ENCODE measurements around the gene HSBP1L1. TPM values are rescaled to one million over a fixed set of nuclear protein-coding genes. Genes with fewer than 3 reads are reported as not detected.

HSBP1L1 gene
- total RNA-seq = 1 to 10 TPM; 1.1 to 5.0 TPM

DNA sequence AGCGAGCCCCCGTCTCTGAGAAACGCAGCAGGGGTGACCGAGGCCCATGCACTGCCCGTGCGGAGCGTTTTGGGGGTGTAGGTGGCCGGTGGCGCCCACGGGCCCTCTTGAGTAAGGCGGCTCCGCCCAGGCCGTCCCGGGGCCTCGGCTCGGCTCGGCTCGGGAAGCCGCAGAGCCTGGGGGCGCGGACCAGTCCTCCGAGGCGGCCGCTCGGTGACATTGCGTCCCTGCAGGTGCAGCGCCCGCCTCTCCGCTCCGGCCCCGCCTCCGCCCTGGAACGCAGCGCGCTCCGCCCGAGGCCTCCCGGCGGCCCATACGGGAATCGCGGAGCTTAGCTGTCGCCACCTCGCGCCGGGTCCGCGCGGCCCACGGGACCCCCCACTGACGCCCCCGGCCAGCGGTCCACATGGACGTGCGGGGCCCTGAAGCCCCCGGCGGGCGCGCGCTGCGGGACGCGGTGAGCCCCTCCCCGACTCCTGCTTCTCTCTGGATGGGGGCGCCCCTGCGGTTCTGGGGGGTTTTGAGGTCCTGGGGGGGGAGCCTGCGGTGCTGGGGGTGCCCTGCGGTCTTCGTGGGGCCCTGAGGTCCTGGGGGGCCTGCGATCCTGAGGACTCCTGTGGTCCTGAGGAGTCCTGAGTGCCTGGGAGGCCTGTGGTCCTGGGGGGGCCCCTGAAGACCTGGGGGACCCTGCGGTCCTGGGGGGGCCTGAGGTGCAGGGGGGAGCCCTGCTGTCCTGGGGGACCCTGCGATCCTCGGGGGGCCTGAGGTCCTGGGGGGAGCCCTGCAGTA is at the start of gene HSBP1L1:
TSS of gene HSBP1L1 (plus strand) at position 314 of the 789 bp plus-strand sequence. CDS start at position 407, 93 bp downstream.
- ATAC-seq (peak; percentile 77), DNase-seq (peak; percentile 70)
- Mint-ChIP-seq H3K4me3 (peak within 1 kb of the TSS; percentile 68), H3K36me3 (peaks cover 5% of the 10 kb centered on the region), H3K27me3 (peaks cover 23% of the 10 kb centered on the region), H3K9me3 (ENCODE audit: low read depth) (no peaks in the 10 kb centered on the region), H3K4me1 (peaks cover 55% of the 10 kb centered on the region), H3K27ac (peak within 1 kb of the TSS; percentile 90)
- CTCF ChIA-PET = interaction anchor here (4.3 kb wide), 1 partner anchor 21 kb away, joined by 47 read pairs; the partner anchor contains the start of gene TXNL4A

DNA sequence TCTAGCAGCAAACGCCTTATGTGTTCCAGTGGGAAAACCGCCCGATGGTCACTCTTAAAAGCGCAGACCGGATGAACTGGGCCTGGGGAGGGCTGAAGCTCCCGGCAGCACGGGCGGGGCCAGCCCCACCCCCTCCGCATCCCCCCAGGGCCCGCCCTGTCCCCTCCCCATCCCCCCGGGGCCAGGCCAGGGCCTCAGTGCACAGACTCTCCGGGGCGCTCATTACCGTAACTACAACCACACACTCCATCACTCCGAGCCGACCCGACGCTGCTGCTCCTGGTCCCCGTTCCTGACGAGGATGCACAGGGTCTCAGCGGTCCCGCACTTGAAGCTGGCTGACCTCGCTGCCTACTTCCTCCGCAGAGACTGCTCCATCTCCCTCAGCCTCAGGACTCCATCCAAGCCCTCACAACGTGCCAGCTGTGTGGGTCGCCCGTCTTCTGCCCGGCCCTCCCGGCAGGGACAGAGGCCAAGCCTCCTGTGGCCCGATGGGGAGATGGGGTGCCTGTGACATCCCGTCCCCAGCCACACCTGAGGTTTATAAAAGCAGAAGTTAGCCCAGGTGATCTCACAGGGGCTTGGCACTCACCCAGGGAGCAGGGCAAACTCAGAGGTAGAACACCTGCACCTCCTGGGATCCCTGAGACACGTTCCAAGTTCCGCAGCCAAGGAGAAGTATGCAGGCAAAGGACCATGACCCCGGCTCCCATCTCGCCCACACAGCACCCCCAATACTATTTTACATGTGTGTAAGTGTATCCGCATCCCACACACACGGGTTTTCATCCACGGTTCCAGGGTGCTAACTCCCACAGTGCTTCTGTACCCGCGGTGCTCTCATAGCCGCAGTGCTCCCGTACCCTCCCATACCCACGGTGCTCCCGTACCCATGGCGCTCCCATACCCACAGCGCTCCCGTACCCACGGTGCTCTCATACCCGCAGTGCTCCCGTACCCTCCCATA is 49.0 kb upstream of the HSBP1L1 start:
- Mint-ChIP-seq H3K27me3 (no peaks in the 10 kb centered on the region), H3K4me1 (peaks cover 26% of the 10 kb centered on the region), H3K9me3 (ENCODE audit: low read depth) (no peaks in the 10 kb centered on the region), H3K36me3 (peaks cover 30% of the 10 kb centered on the region), H3K4me3 (no peak overlapping the region), H3K27ac (no peak overlapping the region)
- CTCF ChIA-PET = no interaction called here
- DNase-seq (peak; percentile 38), ATAC-seq (no peak)

GRCh38 chr18:79916128-79916494 is 48.3 kb upstream of the HSBP1L1 start:
- ATAC-seq (no peak), DNase-seq (peak; percentile 34)
- no peaks in the 10 kb centered on the region for H3K9me3 Mint-ChIP-seq (ENCODE audit: low read depth)
- H3K4me1 Mint-ChIP-seq = peaks cover 26% of the 10 kb centered on the region
- H3K4me3 Mint-ChIP-seq = no peak overlapping the region
- H3K27ac Mint-ChIP-seq = no peak overlapping the region
- CTCF ChIA-PET = no interaction called here
- H3K36me3 Mint-ChIP-seq = peaks cover 27% of the 10 kb centered on the region
- no peaks in the 10 kb centered on the region for H3K27me3 Mint-ChIP-seq

- DNase-seq (peak; percentile 33), ATAC-seq (no peak)
- H3K27ac Mint-ChIP-seq = no peak overlapping the region
- H3K4me3 Mint-ChIP-seq = no peak overlapping the region
- H3K27me3 Mint-ChIP-seq = no peaks in the 10 kb centered on the region
- CTCF ChIA-PET = no interaction called here
- no peaks in the 10 kb centered on the region for H3K9me3 Mint-ChIP-seq (ENCODE audit: low read depth)
- H3K4me1 Mint-ChIP-seq = peaks cover 26% of the 10 kb centered on the region
- H3K36me3 Mint-ChIP-seq = peaks cover 27% of the 10 kb centered on the region
Observed at GRCh38 chr18:79916546-79917168, 47.8 kb upstream of the HSBP1L1 start.

- ATAC-seq (no peak), DNase-seq (peak; percentile 27)
- no peak overlapping the region for H3K27ac Mint-ChIP-seq
- peaks cover 25% of the 10 kb centered on the region for H3K36me3 Mint-ChIP-seq
- no peak overlapping the region for H3K4me3 Mint-ChIP-seq
- H3K27me3 Mint-ChIP-seq = no peaks in the 10 kb centered on the region
- peaks cover 23% of the 10 kb centered on the region for H3K4me1 Mint-ChIP-seq
- H3K9me3 Mint-ChIP-seq (ENCODE audit: low read depth) = no peaks in the 10 kb centered on the region
- CTCF ChIA-PET = no interaction called here
Observed at GRCh38 chr18:79917169-79917852, 47.1 kb upstream of the HSBP1L1 start.

- Mint-ChIP-seq H3K36me3 (peaks cover 24% of the 10 kb centered on the region), H3K27me3 (no peaks in the 10 kb centered on the region), H3K4me1 (peaks cover 17% of the 10 kb centered on the region), H3K27ac (no peak overlapping the region), H3K4me3 (no peak overlapping the region), H3K9me3 (ENCODE audit: low read depth) (no peaks in the 10 kb centered on the region)
- CTCF ChIA-PET = no interaction called here
- ATAC-seq = no peak
- DNase-seq = no peak
Observed at GRCh38 chr18:79917853-79918614, 46.4 kb upstream of the HSBP1L1 start.

- Mint-ChIP-seq H3K36me3 (peaks cover 28% of the 10 kb centered on the region), H3K9me3 (ENCODE audit: low read depth) (no peaks in the 10 kb centered on the region), H3K4me3 (no peak overlapping the region), H3K27me3 (no peaks in the 10 kb centered on the region), H3K4me1 (peaks cover 12% of the 10 kb centered on the region), H3K27ac (no peak overlapping the region)
- CTCF ChIA-PET = no interaction called here
- DNase-seq (no peak), ATAC-seq (no peak)
Observed at GRCh38 chr18:79918615-79919011, 45.8 kb upstream of the HSBP1L1 start.

GRCh38 chr18:79919089-79919488 is 45.4 kb upstream of the HSBP1L1 start:
- H3K4me1 Mint-ChIP-seq = peaks cover 10% of the 10 kb centered on the region
- no peaks in the 10 kb centered on the region for H3K9me3 Mint-ChIP-seq (ENCODE audit: low read depth)
- no peak overlapping the region for H3K27ac Mint-ChIP-seq
- no peak for DNase-seq
- CTCF ChIA-PET = no interaction called here
- no peak for ATAC-seq
- H3K36me3 Mint-ChIP-seq = peaks cover 29% of the 10 kb centered on the region
- H3K27me3 Mint-ChIP-seq = no peaks in the 10 kb centered on the region
- H3K4me3 Mint-ChIP-seq = no peak overlapping the region

DNA sequence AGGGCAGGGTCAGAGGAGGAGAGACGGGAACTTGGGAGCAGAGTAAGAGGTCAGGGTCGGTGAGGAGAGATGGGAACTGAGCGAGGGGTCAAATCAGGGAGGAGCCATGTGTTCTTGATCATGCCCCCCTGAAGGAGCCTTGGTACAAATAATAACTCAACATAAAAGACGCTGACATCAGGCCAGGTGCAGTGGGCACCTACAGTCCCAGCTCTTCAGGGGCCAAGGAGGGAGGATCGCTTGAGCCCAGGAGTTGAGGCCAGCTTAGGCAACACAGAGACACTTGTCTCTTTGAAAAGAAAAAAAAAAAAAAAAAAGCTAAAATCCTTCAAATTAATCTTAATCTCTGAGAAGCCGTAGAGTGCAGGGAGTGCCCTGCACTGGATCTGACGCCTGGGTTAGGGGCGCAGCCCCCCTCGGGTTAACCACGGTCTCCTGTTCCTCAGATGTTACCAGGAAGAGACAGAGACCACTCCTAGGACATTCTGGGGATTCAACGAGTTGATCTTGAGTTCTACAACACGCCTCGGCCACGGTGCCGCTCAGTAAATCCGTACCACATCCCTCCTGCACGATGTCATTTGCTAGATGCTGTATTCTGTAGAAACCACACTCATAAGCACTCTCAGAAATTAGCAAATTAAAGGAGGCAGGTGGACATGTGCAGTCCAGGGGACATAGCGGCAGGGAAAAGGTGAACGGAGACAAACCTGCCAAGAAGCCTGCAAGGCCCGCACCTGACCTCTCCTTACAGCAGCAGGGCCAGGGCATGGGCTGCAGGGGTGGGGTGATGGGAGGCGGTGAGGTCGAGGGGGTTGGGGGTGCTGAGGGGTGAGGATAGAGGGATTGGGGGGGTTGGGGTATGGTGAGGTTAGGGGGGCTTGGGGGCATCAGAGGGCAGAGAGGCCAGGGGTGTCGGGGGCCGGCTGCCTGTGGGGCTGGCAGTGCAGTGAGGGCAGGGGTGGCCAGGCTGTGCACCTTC is 42.2 kb upstream of the HSBP1L1 start:
- CTCF ChIA-PET = no interaction called here
- H3K27ac Mint-ChIP-seq = no peak overlapping the region
- no peaks in the 10 kb centered on the region for H3K9me3 Mint-ChIP-seq (ENCODE audit: low read depth)

GRCh38 chr18:79922971-79923411 is 41.5 kb upstream of the HSBP1L1 start:
- Mint-ChIP-seq H3K27me3 (no peaks in the 10 kb centered on the region), H3K4me1 (no peaks in the 10 kb centered on the region), H3K36me3 (peaks cover 16% of the 10 kb centered on the region), H3K27ac (no peak overlapping the region), H3K4me3 (no peak overlapping the region), H3K9me3 (ENCODE audit: low read depth) (no peaks in the 10 kb centered on the region)
- no peak for ATAC-seq
- DNase-seq = no peak
- CTCF ChIA-PET = no interaction called here

More for the DNA sequence above, 42.2 kb upstream of the HSBP1L1 start:
- H3K36me3 Mint-ChIP-seq = peaks cover 14% of the 10 kb centered on the region
- no peak for DNase-seq
- ATAC-seq = no peak
- H3K27me3 Mint-ChIP-seq = no peaks in the 10 kb centered on the region
- H3K4me1 Mint-ChIP-seq = no peaks in the 10 kb centered on the region
- no peak overlapping the region for H3K4me3 Mint-ChIP-seq

GRCh38 chr18:79923896-79924585 is 40.4 kb upstream of the HSBP1L1 start:
- Mint-ChIP-seq H3K36me3 (peaks cover 25% of the 10 kb centered on the region), H3K27me3 (no peaks in the 10 kb centered on the region), H3K4me3 (no peak overlapping the region), H3K4me1 (no peaks in the 10 kb centered on the region), H3K27ac (no peak overlapping the region), H3K9me3 (ENCODE audit: low read depth) (peaks cover 2% of the 10 kb centered on the region)
- no peak for ATAC-seq
- CTCF ChIA-PET = no interaction called here
- no peak for DNase-seq
